HG02970 (cell line): ENCODE results near the gene HPN.
"Not testable (repeated sequence)": the region's sequence is repeated elsewhere in the genome, so short reads cannot be mapped to it uniquely, and the experiment has no call there.

Experiments
- ATAC-seq: cut with Tn5 transposase; IDR thresholded peaks from one replicate; pipeline ENCODE4 v1.9.1; 2021; ENCODE audit warnings: mild to moderate bottlenecking, moderate library complexity, moderate number of reproducible peaks; ENCODE audit not compliant: unreplicated experiment, low FRiP score

HPN gene

DNA sequence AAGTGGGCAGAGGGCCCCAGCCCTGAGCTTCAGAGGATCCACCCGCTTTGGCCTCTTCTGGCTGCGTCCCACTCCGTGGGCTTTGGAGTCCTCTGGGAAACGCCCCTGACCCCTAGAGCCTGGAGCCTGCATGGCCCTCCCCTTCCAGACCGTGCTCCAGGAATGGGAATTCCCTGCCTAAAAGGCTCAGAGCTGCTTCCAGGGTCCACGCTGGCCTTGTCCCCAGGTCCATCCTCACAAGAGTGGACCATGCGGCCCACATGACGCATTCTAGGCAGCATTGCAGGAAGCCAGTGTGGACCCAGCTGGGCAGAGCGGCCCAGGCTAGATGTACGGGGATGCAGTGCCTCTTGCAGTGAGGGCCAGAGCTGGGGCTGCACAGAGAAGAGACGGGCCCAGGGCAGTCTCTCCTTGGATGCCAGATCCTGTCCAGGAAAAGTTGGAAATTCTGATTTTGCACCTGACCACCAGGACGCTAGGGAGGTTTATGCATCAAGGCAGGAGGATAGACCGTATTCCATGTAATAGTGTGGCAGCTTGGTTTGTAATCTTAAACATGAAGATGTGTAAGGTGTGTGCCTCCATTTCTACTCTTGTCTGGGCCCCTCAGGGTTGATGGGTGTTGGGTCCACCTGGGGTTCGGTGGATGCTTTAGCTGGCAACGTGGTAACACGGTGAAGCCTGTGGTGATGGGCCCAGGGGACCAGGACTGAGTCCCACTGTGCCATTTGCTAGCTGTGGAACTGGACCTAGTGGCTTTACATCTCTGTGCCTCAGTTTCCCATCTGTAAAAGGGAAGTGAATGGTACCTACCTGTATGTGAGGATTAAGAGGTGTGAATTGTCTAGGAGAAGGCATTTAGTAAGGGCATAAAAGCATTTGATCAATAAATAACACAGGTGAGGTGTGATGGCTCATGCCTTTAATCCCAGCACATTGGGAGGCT lies 59.3 kb downstream of the HPN start:
- ATAC-seq = no peak

DNA sequence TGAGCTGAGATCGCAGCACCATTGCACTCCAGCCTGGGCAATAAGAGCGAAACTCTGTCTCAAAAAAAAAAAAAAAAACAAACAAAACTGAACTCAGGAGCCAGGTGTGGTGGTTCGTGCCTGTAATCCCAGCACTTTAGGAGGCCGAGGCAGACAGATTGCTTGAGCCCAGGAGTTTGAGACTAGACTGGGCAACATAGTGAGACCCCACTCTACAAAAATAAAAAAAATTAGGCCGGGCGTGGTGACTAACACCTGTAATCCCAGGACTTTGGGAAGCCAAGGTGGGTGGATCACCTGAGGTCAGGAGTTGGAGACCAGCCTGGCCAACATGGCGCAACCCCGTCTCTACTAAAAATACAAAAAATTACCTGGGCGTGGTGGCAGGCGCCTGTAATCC lies 60.4 kb downstream of the HPN start:
- not testable (repeated sequence) for ATAC-seq

GRCh38 chr19:35103614-35104013 lies 62.1 kb downstream of the HPN start:
- ATAC-seq = not testable (repeated sequence)

DNA sequence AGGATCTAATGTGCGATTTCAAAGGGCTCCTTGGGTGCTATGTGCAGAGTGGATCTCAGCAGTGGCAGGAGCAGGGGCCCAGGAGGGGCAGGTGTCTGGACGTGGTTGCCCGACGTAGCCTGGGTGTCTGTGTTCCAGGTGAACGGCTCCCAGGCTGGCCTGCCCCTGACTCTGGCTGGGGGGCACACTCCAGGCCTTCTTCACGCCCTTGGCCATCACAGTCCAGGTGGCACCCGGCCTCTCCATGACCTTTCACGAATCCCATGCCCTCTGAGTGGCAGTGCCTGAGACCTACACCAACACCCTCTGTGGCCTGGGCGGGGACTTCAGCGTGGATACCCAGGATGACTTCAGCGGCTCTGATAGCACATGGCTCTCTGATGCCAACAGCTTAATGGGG lies 62.8 kb downstream of the HPN start:
- ATAC-seq = no peak

DNA sequence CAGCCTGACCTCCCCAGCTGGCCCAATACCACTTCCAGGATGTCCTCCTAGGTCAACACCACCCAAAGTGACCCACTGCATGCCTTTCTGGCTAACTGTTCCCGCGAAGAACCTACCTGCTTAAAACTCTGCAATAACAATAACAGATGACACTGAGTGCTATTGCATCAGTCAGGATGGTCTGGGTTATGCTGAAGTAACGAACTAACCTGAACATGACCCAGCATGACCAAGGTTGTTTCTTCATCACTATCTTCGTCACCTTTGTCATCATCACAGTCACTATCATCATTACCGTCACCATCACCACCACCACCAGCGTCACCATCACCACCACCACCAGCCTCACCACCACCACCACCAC lies 63.5 kb downstream of the HPN start:
- no peak for ATAC-seq

DNA sequence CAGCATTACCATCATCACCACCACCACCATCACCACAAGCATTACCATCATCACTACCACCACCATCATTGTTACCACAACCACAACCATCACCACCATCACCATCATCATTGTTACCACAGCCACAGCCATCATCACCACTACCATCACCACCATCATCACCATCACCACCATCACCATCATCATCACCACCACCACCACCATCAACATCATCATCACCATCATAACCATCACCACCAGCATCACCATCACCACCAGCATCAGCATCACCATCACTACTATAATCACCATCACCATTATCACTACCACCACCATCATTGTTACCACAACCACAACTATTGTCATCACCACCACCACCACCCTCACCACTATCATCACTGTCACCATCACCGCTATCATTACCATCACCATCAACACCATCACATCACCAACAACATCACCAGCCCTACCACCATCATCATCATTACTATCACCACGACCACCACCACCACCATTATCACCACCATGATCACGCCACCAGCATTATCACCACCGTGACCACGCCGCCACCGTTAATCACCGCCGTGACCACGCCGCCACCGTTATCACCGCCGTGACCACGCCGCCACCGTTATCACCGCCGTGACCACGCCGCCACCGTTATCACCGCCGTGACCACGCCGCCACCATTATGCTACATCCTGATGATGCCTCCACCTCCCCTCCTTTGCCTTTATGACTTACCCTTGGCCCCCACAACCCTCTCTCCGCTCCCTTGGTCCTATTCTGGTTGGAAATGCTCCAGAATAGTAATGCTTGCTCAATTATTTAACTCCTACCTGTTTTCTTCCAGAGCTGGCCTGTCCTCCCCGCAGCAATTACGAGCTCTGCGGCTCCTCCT lies 64.1 kb downstream of the HPN start:
- ATAC-seq = no peak

- no peak for ATAC-seq
Measured at GRCh38 chr19:35106291-35106583, 64.7 kb downstream of the HPN start.

- ATAC-seq = no peak
Measured at GRCh38 chr19:35106898-35107541, 65.5 kb downstream of the HPN start.

DNA sequence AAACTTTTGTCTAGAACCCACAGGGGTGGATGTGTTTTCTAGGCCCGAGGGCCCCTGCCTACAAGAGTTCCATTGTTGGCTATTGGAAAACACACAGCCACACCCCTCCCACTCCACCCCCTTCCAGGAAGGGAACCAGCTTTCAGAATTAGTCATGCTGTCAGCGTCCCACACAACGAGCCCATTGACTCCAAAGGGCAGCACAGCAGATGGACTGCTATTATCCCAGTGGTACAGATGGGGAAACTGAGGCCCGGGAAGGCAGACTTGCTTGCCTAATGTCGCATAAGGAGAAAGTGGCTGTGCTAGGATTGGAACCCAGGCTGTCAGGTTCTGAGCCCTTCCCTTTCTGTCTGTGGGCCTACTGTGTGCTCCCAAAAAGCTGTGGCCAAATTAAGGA lies 66.0 kb downstream of the HPN start:
- no peak for ATAC-seq

- no peak for ATAC-seq
Measured at GRCh38 chr19:35108730-35109129, 67.2 kb downstream of the HPN start.

GRCh38 chr19:35109395-35110112 lies 68.0 kb downstream of the HPN start:
- no peak for ATAC-seq

DNA sequence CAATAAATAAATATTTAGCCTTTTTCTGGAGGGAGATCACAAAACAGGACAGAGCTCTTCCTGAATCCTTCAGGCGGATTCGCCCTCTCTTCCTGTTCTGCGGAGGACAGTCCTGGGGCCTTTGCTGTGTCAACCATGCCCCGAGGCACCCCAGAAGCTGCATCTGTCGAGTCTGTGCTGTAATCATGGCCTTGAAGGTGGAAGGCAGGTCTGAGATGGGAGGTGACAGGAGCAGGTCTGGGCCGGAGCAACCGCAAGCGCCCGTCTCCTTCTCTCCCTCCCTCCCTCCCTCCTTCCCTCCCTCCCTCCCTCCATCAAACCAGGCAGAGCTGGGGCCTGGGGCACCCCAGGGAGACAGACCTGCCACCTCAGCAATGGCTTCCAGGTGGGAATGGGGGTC lies 69.5 kb downstream of the HPN start:
- ATAC-seq = no peak

- ATAC-seq = no peak
Measured at GRCh38 chr19:35112995-35113688, 71.6 kb downstream of the HPN start.

GRCh38 chr19:35114353-35115176 lies 73.0 kb downstream of the HPN start:
- no peak for ATAC-seq

DNA sequence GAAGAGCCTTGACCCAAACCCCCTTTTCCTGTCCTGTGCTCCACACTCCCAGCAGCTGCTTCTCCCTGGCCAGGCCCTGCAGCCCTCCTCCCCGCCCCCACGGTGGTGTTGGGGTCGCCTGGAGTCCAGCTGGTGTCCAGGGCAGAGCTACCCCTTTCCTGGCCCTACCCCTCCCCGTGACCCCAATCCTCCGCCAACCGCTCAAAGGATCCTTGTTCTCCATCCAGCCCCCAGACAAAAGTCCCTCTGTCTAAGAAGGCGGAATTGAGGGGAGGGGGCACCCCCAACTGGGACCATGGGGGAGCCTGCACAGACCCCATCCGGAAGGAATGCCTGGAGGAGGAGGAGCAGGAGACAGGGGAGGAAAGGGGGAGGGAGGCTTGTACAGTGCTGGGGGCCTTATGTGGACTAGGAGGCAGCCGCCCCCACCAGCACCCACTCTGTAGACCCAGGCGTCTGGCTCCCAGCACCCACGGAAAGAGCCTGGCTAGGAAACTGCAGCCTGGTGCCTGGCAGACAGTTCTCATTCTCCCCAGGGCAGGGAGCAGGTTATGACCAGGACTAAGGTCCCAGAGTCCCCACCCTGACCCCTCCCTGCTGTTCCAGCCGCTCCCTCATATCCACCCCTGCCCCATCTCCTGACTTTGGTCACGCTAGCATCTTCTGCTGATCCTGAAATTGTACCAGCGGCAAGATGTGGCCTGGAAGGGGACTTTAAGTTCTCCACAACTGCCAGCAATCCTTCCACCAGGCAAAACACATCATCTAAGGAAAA lies 73.8 kb downstream of the HPN start, which contains the start of gene FXYD3:
TSS of gene FXYD3 (plus strand) at position 647 of the 775 bp plus-strand sequence. CDS start 3,554 bp downstream, outside the sequence.
- ATAC-seq = no peak
